HepG2 (cell line): ENCODE results near the gene TCFL5. TPM values are rescaled to one million over a fixed set of nuclear protein-coding genes. Genes with fewer than 3 reads are reported as not detected.

Source experiments
- FOXO1 ChIP-seq: sonication (generic); formaldehyde crosslinking; IDR thresholded peaks from 2 replicates; pipeline ENCODE4 v1.4.0; 2020; ENCODE audit warnings: missing genetic modification reagents
- JUNB ChIP-seq: sonication (generic); formaldehyde crosslinking; IDR thresholded peaks from 2 replicates; pipeline ENCODE4 v1.8.0; 2022; ENCODE audit warnings: missing genetic modification reagents, mild to moderate bottlenecking, borderline replicate concordance
- MAFK ChIP-seq, 2 experiments: IDR thresholded peaks in 1 of 2; conservative IDR thresholded peaks in 1 of 2; 2 replicates each; pipeline ENCODE4 v1.6.1; 2011; ENCODE audit warnings: improper control_type of control experiment in 2 of 2, low read length in 2 of 2
- MIER3 ChIP-seq: IDR thresholded peaks from 2 replicates; pipeline ENCODE4 v1.6.1; 2016; ENCODE audit warnings: missing compliant biosample characterization, borderline replicate concordance
- RAD51 ChIP-seq: fragments of 450-650 bp; IDR thresholded peaks from 2 replicates; pipeline ENCODE4 v1.6.1; 2016; ENCODE audit warnings: borderline replicate concordance
- SAFB2 ChIP-seq: sonication (generic); formaldehyde crosslinking; IDR thresholded peaks from 2 replicates; pipeline ENCODE4 v1.5.1; 2020; ENCODE audit warnings: missing genetic modification reagents, low read depth, mild to moderate bottlenecking, borderline replicate concordance
- SIX4 ChIP-seq: sonication (generic); formaldehyde crosslinking; IDR thresholded peaks from 2 replicates; pipeline ENCODE4 v1.4.0; 2020; ENCODE audit warnings: missing genetic modification reagents
- TCF7L2 ChIP-seq: IDR thresholded peaks from 2 replicates; pipeline ENCODE4 v1.6.1; 2011; ENCODE audit warnings: mild to moderate bottlenecking, low read depth, low read length, moderate library complexity
- ZBTB7A ChIP-seq: sonication (generic); formaldehyde crosslinking; IDR thresholded peaks from 2 replicates; pipeline ENCODE4 v1.8.0; 2022; ENCODE audit warnings: mild to moderate bottlenecking, missing genetic modification reagents
- ZFP36 ChIP-seq: fragments of 150-350 bp; IDR thresholded peaks from 2 replicates; pipeline ENCODE4 v1.6.1; 2018; ENCODE audit warnings: borderline replicate concordance, low read length, low read depth; ENCODE audit not compliant: partially characterized antibody
- ZFP41 ChIP-seq: sonication (generic); formaldehyde crosslinking; IDR thresholded peaks from 2 replicates; pipeline ENCODE4 v1.4.0; 2020; ENCODE audit warnings: mild to moderate bottlenecking, missing genetic modification reagents, borderline replicate concordance
- ZNF382 ChIP-seq: sonication (generic); formaldehyde crosslinking; IDR thresholded peaks from 2 replicates; pipeline ENCODE4 v1.5.0; 2020; ENCODE audit warnings: missing genetic modification reagents, mild to moderate bottlenecking, borderline replicate concordance
- ZNF496 ChIP-seq: sonication (generic); formaldehyde crosslinking; IDR thresholded peaks from 2 replicates; pipeline ENCODE4 v1.8.1; 2023; ENCODE audit warnings: mild to moderate bottlenecking, moderate library complexity, missing genetic modification reagents; ENCODE audit not compliant: insufficient replicate concordance
- ZSCAN22 ChIP-seq: sonication (generic); formaldehyde crosslinking; IDR thresholded peaks from 2 replicates; pipeline ENCODE4 v1.4.0; 2020; ENCODE audit warnings: mild to moderate bottlenecking, missing genetic modification reagents
- polyA plus RNA-seq, 8 experiments: library from polyadenylated mRNA; depleted of rRNA in 3 of 8; stranded (reverse) in 7 of 8; unstranded in 1 of 8; fragments of >200 nt; fragmentation: Illumina TruSeq in 4 of 8; extraction: Trizol in 4 of 8; gene quantifications; 2 replicates each; pipeline versions ENCODE4 v1.2.1 to v1.2.3, GENCODE V29; 2011 to 2016; ENCODE audit warnings: low read depth in 4 of 8, missing spikeins in 1 of 8, mixed read lengths in 1 of 8; ENCODE audit not compliant: insufficient read depth in 1 of 8
- total RNA-seq, 5 experiments: library from RNA; depleted of rRNA; stranded (reverse); fragments of >200 nt; fragmentation: Illumina TruSeq; extraction: Trizol; gene quantifications; 2 replicates each; pipeline ENCODE4 v1.2.3, GENCODE V29; 2016; ENCODE audit warnings: low read depth in 1 of 5
- TF ChIP-seq, protein P1 (sequence below): IDR thresholded peaks from 2 replicates; pipeline ENCODE4 v1.6.1; 2016; ENCODE audit warnings: mild to moderate bottlenecking, missing biosample characterization, missing genetic modification reagents
- TF ChIP-seq, protein P2 (sequence below): sonication (generic); formaldehyde crosslinking; IDR thresholded peaks from 2 replicates; pipeline ENCODE4 v1.5.1; 2020; ENCODE audit warnings: missing genetic modification reagents, mild to moderate bottlenecking, borderline replicate concordance
- TF ChIP-seq, protein P3 (sequence below): sonication (generic); formaldehyde crosslinking; IDR thresholded peaks from 2 replicates; pipeline ENCODE4 v1.4.0; 2020; ENCODE audit warnings: mild to moderate bottlenecking, missing genetic modification reagents
- TF ChIP-seq, protein P4 (sequence below), 2 experiments: IDR thresholded peaks; 2 replicates each; pipeline ENCODE4 v1.6.1; 2011 to 2012; ENCODE audit warnings: low read length in 2 of 2, borderline replicate concordance in 1 of 2, low read depth in 1 of 2, mild to moderate bottlenecking in 1 of 2, moderate library complexity in 1 of 2

Gene TCFL5
- total and polyA plus RNA-seq, 2 of the 13 experiments (the other 11 are each of a cell fraction or from before 2014, with no cell fraction given), result 14.8 to 20.0 TPM

DNA sequence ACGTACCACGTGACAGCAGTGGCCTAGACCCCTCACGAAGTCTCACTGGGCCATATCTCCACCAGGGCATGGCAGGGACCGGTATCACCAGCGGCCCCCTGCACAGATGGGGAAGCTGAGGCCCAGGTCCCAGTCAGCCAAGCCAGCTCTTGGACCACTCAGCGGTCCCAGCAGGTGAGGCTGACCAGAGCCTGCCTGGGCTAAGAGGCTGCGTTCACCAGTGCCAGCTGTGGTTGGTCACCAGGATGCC is 67.9 kb downstream of the TCFL5 start (continued):
- TF ChIP-seq, protein P1, sequence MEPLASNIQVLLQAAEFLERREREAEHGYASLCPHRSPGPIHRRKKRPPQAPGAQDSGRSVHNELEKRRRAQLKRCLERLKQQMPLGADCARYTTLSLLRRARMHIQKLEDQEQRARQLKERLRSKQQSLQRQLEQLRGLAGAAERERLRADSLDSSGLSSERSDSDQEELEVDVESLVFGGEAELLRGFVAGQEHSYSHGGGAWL, result peak; percentile 77; the same call in 1 of the 2 replicates
- TF ChIP-seq, protein P2, sequence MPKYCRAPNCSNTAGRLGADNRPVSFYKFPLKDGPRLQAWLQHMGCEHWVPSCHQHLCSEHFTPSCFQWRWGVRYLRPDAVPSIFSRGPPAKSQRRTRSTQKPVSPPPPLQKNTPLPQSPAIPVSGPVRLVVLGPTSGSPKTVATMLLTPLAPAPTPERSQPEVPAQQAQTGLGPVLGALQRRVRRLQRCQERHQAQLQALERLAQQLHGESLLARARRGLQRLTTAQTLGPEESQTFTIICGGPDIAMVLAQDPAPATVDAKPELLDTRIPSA (CRISPR knock-in tag), result no peak; the same call in 1 of the 2 replicates
- peak; percentile 77; the same call in 1 of the 2 replicates for TF ChIP-seq RAD51
- TF ChIP-seq, protein P3, sequence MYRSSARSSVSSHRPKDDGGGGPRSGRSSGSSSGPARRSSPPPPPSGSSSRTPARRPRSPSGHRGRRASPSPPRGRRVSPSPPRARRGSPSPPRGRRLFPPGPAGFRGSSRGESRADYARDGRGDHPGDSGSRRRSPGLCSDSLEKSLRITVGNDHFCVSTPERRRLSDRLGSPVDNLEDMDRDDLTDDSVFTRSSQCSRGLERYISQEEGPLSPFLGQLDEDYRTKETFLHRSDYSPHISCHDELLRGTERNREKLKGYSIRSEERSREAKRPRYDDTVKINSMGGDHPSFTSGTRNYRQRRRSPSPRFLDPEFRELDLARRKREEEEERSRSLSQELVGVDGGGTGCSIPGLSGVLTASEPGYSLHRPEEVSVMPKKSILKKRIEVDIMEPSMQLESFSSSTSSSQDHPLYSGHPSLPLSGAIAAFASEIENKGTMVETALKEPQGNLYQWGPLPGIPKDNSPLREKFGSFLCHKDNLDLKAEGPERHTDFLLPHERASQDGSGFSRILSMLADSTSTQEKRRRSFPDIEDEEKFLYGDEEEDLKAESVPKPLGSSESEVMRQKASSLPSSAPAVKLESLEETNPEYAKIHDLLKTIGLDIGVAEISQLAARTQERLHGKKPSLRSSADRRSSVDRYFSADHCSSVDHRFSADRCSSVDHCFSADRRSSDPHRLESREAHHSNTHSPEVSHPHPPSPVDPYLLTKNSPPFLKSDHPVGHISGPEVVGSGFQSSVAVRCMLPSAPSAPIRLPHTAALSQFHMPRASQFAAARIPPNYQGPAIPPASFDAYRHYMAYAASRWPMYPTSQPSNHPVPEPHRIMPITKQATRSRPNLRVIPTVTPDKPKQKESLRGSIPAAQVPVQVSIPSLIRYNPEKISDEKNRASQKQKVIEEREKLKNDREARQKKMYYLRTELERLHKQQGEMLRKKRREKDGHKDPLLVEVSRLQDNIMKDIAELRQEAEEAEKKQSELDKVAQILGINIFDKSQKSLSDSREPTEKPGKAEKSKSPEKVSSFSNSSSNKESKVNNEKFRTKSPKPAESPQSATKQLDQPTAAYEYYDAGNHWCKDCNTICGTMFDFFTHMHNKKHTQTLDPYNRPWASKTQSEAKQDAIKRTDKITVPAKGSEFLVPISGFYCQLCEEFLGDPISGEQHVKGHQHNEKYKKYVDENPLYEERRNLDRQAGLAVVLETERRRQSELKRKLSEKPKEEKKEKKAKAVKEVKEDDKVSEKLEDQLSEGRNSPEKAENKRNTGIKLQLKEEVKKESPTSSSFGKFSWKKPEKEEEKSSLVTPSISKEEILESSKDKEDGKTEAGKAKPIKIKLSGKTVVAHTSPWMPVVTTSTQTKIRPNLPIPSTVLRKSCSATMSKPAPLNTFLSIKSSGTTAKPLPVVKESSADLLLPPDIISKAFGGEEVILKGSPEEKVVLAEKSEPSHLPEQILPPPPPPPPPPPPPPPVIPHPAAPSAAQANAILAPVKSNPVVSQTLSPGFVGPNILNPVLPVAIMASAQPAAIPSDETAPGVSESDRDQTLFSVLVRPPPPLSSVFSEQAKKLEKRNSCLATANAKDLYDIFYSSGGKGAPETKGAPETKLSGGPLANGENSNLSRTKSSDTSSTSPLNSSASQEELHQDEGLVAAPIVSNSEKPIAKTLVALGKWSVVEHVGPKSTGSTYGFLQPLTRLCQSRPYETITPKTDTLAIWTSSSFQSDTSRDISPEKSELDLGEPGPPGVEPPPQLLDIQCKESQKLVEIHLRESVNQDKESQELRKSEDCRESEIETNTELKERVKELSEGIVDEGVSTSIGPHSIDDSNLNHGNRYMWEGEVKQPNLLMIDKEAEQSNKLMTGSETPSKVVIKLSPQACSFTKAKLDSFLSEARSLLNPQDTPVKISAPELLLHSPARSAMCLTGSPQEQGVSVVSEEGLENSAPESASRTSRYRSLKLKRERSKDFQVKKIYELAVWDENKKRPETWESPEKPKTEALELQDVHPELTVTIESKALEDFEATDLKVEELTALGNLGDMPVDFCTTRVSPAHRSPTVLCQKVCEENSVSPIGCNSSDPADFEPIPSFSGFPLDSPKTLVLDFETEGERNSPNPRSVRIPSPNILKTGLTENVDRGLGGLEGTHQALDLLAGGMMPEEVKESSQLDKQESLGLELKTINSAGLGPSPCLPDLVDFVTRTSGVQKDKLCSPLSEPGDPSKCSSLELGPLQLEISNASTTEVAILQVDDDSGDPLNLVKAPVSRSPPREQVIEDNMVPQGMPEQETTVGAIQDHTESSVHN (CRISPR knock-in tag), result no peak
- TF ChIP-seq SAFB2 (CRISPR knock-in tag), result no peak
- TF ChIP-seq, protein P4, sequence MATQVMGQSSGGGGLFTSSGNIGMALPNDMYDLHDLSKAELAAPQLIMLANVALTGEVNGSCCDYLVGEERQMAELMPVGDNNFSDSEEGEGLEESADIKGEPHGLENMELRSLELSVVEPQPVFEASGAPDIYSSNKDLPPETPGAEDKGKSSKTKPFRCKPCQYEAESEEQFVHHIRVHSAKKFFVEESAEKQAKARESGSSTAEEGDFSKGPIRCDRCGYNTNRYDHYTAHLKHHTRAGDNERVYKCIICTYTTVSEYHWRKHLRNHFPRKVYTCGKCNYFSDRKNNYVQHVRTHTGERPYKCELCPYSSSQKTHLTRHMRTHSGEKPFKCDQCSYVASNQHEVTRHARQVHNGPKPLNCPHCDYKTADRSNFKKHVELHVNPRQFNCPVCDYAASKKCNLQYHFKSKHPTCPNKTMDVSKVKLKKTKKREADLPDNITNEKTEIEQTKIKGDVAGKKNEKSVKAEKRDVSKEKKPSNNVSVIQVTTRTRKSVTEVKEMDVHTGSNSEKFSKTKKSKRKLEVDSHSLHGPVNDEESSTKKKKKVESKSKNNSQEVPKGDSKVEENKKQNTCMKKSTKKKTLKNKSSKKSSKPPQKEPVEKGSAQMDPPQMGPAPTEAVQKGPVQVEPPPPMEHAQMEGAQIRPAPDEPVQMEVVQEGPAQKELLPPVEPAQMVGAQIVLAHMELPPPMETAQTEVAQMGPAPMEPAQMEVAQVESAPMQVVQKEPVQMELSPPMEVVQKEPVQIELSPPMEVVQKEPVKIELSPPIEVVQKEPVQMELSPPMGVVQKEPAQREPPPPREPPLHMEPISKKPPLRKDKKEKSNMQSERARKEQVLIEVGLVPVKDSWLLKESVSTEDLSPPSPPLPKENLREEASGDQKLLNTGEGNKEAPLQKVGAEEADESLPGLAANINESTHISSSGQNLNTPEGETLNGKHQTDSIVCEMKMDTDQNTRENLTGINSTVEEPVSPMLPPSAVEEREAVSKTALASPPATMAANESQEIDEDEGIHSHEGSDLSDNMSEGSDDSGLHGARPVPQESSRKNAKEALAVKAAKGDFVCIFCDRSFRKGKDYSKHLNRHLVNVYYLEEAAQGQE (IDR thresholded peaks at IDR 0.05; ENCODE audit: borderline replicate concordance in 1 of 2, low read depth in 1 of 2, low read length in 2 of 2), result no peak
- no peak for TF ChIP-seq TCF7L2
- TF ChIP-seq MAFK (conservative IDR thresholded peaks at IDR 0.05 in 1 of 2, IDR thresholded peaks at IDR 0.05 in 1 of 2; ENCODE audit: low read length in 2 of 2), result no peak
- no peak for TF ChIP-seq MIER3
- no peak for TF ChIP-seq JUNB (CRISPR knock-in tag)
- TF ChIP-seq ZNF496 (CRISPR knock-in tag), result no peak
- TF ChIP-seq ZNF382 (CRISPR knock-in tag), result no peak
- no peak for TF ChIP-seq SIX4 (CRISPR knock-in tag)
- no peak for TF ChIP-seq ZFP36
- 0 out of 2 replicates have a peak, but pooled peaks have one; percentile 54 for TF ChIP-seq ZBTB7A
- TF ChIP-seq ZSCAN22 (CRISPR knock-in tag), result no peak
- TF ChIP-seq ZFP41 (CRISPR knock-in tag), result no peak
- TF ChIP-seq FOXO1 (CRISPR knock-in tag), result no peak
